CD14-positive monocyte (primary cell): ENCODE results near the gene SRGAP2C. TPM values are rescaled to one million over a fixed set of nuclear protein-coding genes. Genes with fewer than 3 reads are reported as not detected.

Source experiments
- polyA plus RNA-seq, 3 donors: library from polyadenylated mRNA; depleted of rRNA in 1 of 3; unstranded in 2 of 3; stranded (reverse) in 1 of 3; fragments of 300-500 nt in 2 of 3; fragments of >200 nt in 1 of 3; fragmentation: Illumina TruSeq in 2 of 3; gene quantifications; 1 replicate in 2 of 3; 2 replicates in 1 of 3; pipeline ENCODE4 v1.2.3, GENCODE V29; 2012 to 2021
- small RNA-seq: library from RNA; depleted of rRNA; stranded (forward); fragments of <200 nt; gene quantifications from one replicate; pipeline ENCODE3, GENCODE V24; 2012; ENCODE audit warnings: low read depth; ENCODE audit not compliant: insufficient read length

The SRGAP2C gene
- polyA plus RNA-seq, 3 donors, result 3.7 to 13.5 (median 5.4) TPM

Small RNA genes lying within 50 kb of the gene (small RNA-seq; reads per million reads assigned to genes)
- not detected for gene AC243994.1

Other genes with a start within 250 kb of the SRGAP2C start
- gene FAM72B, start 635 bp upstream of the SRGAP2C start, polyA plus RNA-seq, result 1 to 10 TPM in 1 of 3 donors, under 1 TPM in 2; 0.66 to 2.7 (median 0.73) TPM